H1 (cell line): ENCODE measurements around the gene PTPN22. TPM values are rescaled to one million over a fixed set of nuclear protein-coding genes. Genes with fewer than 3 reads are reported as not detected.

Experiments used
- CTCF ChIA-PET: fragments of 300-600 bp; sonication (Branson Sonifier 250); formaldehyde crosslinking; loops from one replicate; lab custom pipeline; 2021; ENCODE audit not compliant: partially characterized antibody; lab: Charles Lee
- POLR2A ChIA-PET: fragments of 300-600 bp; sonication (Branson Sonifier 250); formaldehyde crosslinking; loops from one replicate; lab custom pipeline; 2021; ENCODE audit warnings: inconsistent platforms; ENCODE audit not compliant: partially characterized antibody; lab: Charles Lee
- DNase-seq, 2 experiments: peaks; one replicate each; pipeline versions ENCODE4 v3.0.0 to v3.0.0-alpha.2; 2010 to 2022; ENCODE audit warnings: low spot score in 2 of 2, low read depth in 1 of 2, mixed read lengths in 1 of 2
- FAIRE-seq: peaks from 2 replicates; lab custom pipeline; 2011; peaks lifted over from hg19 to GRCh38; lab: Jason Lieb, UNC
- H2AFZ ChIP-seq: 2 replicates; pipeline ENCODE4 v1.8.1; 2012; ENCODE audit warnings: low read length, inconsistent platforms
- H2AK5ac ChIP-seq: 2 replicates; pipeline ENCODE4 v1.6.1; 2013; ENCODE audit warnings: low read depth, low read length
- H2BK120ac ChIP-seq: replicated peaks from 2 replicates; pipeline ENCODE3; 2013; ENCODE audit warnings: low read depth, low read length, inconsistent platforms
- H2BK12ac ChIP-seq: 2 replicates; pipeline ENCODE4 v1.6.1; 2013; ENCODE audit warnings: low read depth, low read length
- H2BK15ac ChIP-seq: 2 replicates; pipeline ENCODE4 v1.6.1; 2013; ENCODE audit warnings: low read length
- H2BK20ac ChIP-seq: 2 replicates; pipeline ENCODE4 v1.6.1; 2013; ENCODE audit warnings: low read length
- H2BK5ac ChIP-seq: 2 replicates; pipeline ENCODE4 v1.6.1; 2013; ENCODE audit warnings: low read depth, low read length
- H3K14ac ChIP-seq: 2 replicates; pipeline ENCODE4 v1.6.1; 2013; ENCODE audit warnings: inconsistent platforms; ENCODE audit not compliant: insufficient read length
- H3K18ac ChIP-seq: 2 replicates; pipeline ENCODE4 v1.6.1; 2013; ENCODE audit warnings: low read length; ENCODE audit errors: extremely low read depth
- H3K23ac ChIP-seq: 2 replicates; pipeline ENCODE4 v1.6.1; 2013; ENCODE audit warnings: inconsistent platforms; ENCODE audit not compliant: insufficient read length
- H3K23me2 ChIP-seq: 2 replicates; pipeline ENCODE4 v1.6.1; 2013; ENCODE audit warnings: low read depth, low read length
- H3K27ac ChIP-seq: 2 replicates; pipeline ENCODE4 v1.6.1; 2011; ENCODE audit warnings: low read depth, low read length, inconsistent platforms
- H3K27me3 ChIP-seq, 4 experiments: replicated peaks in 1 of 4; 1 replicate in 1 of 4; 2 replicates in 3 of 4; pipeline versions ENCODE4 v1.6.1 to v1.8.1; 2011 to 2013; ENCODE audit warnings: low read length in 3 of 4, mild to moderate bottlenecking in 3 of 4, inconsistent platforms in 2 of 4, mixed read lengths in 2 of 4, moderate library complexity in 1 of 4; ENCODE audit not compliant: control insufficient read depth in 3 of 4, insufficient read depth in 3 of 4; ENCODE audit errors: extremely low read depth in 1 of 4
- H3K36me3 ChIP-seq, 4 experiments: 2 replicates each; pipeline versions ENCODE4 v1.6.1 to v1.8.1; 2011 to 2013; ENCODE audit warnings: mild to moderate bottlenecking in 4 of 4, low read length in 3 of 4, moderate library complexity in 2 of 4, control low read depth in 1 of 4, inconsistent platforms in 1 of 4; ENCODE audit not compliant: insufficient read depth in 4 of 4, control insufficient read depth in 2 of 4
- H3K4ac ChIP-seq: replicated peaks from 2 replicates; pipeline ENCODE3; 2013; ENCODE audit warnings: low read length, low read depth, mixed read lengths, inconsistent platforms; ENCODE audit not compliant: insufficient read length
- H3K4me1 ChIP-seq, 4 experiments: replicated peaks in 1 of 4; 1 replicate in 1 of 4; 2 replicates in 3 of 4; pipeline versions ENCODE4 v1.6.1 to v1.8.1; 2011 to 2013; ENCODE audit warnings: low read length in 3 of 4, inconsistent platforms in 2 of 4, mixed read lengths in 1 of 4; ENCODE audit not compliant: insufficient read depth in 4 of 4, control insufficient read depth in 3 of 4
- H3K4me2 ChIP-seq, 2 experiments: 2 replicates each; pipeline versions ENCODE4 v1.6.1 to v1.8.1; 2011 to 2013; ENCODE audit warnings: low read depth in 2 of 2, low read length in 2 of 2, control low read depth in 1 of 2, inconsistent platforms in 1 of 2, mild to moderate bottlenecking in 1 of 2; ENCODE audit not compliant: insufficient read depth in 1 of 2
- H3K4me3 ChIP-seq, 4 experiments: fragments of 200-600, 300-600 bp in 1 of 4; sonication (generic), shearing (Covaris generic), sonication (Bioruptor Twin) in 1 of 4; 2 replicates each; pipeline versions ENCODE4 v1.5.1 to v1.8.1; 2011 to 2016; ENCODE audit warnings: low read length in 4 of 4, low read depth in 3 of 4, control low read depth in 2 of 4, inconsistent platforms in 2 of 4, mild to moderate bottlenecking in 2 of 4, mixed read lengths in 1 of 4, moderate library complexity in 1 of 4; ENCODE audit not compliant: insufficient read depth in 2 of 4; ENCODE audit errors: extremely low read depth in 1 of 4
- H3K56ac ChIP-seq: replicated peaks from 2 replicates; pipeline ENCODE3; 2013; ENCODE audit warnings: low read depth, mild to moderate bottlenecking, mixed read lengths, low read length, inconsistent platforms; ENCODE audit not compliant: insufficient read length
- H3K79me1 ChIP-seq: 2 replicates; pipeline ENCODE4 v1.6.1; 2013; ENCODE audit warnings: low read depth, low read length, control low read depth
- H3K79me2 ChIP-seq, 2 experiments: 2 replicates each; pipeline versions ENCODE4 v1.6.1 to v1.8.1; 2012 to 2013; ENCODE audit warnings: low read length in 2 of 2, mild to moderate bottlenecking in 2 of 2, inconsistent platforms in 1 of 2; ENCODE audit not compliant: insufficient read depth in 2 of 2, control insufficient read depth in 1 of 2
- H3K9ac ChIP-seq, 4 experiments: replicated peaks in 1 of 4; 1 replicate in 1 of 4; 2 replicates in 3 of 4; pipeline versions ENCODE4 v1.6.1 to v1.8.1; 2011 to 2013; ENCODE audit warnings: low read depth in 3 of 4, low read length in 3 of 4, control low read depth in 2 of 4, mild to moderate bottlenecking in 2 of 4, moderate library complexity in 2 of 4, inconsistent platforms in 1 of 4; ENCODE audit errors: extremely low read depth in 1 of 4
- H3K9me3 ChIP-seq, 2 experiments: 2 replicates each; pipeline versions ENCODE4 v1.6.1 to v1.8.1; 2012 to 2013; ENCODE audit warnings: mild to moderate bottlenecking in 2 of 2, moderate library complexity in 2 of 2, control low read depth in 1 of 2, inconsistent platforms in 1 of 2, low read depth in 1 of 2, low read length in 1 of 2, mixed read lengths in 1 of 2; ENCODE audit not compliant: insufficient read depth in 2 of 2
- H4K20me1 ChIP-seq, 2 experiments: replicated peaks in 1 of 2; 2 replicates each; pipeline versions ENCODE3 to v1.8.1; 2011 to 2013; ENCODE audit warnings: inconsistent platforms in 2 of 2, low read length in 2 of 2, mild to moderate bottlenecking in 1 of 2; ENCODE audit not compliant: insufficient read depth in 2 of 2, control insufficient read depth in 1 of 2
- H4K5ac ChIP-seq: 2 replicates; pipeline ENCODE4 v1.6.1; 2013; ENCODE audit warnings: low read length, low read depth, mixed read lengths, inconsistent platforms; ENCODE audit not compliant: insufficient read length
- H4K8ac ChIP-seq: 2 replicates; pipeline ENCODE4 v1.8.0; 2013; ENCODE audit warnings: mild to moderate bottlenecking, moderate library complexity, low read length, inconsistent platforms; ENCODE audit not compliant: insufficient read depth; ENCODE audit errors: extremely low read depth
- H4K91ac ChIP-seq: replicated peaks from 2 replicates; pipeline ENCODE3; 2013; ENCODE audit warnings: low read length, mixed read lengths, inconsistent platforms; ENCODE audit not compliant: insufficient read length
- PHF8 ChIP-seq: fragments of 200-600 bp; sonication (generic); conservative IDR thresholded peaks from 2 replicates; pipeline ENCODE4 v1.7.1; 2012; ENCODE audit warnings: low read depth, mild to moderate bottlenecking, inconsistent platforms, low read length, moderate library complexity
- WGBS, 2 experiments: shearing (Covaris generic) in 1 of 2; methylation state at CpG; one replicate each; pipeline versions ENCODE4 v1.1.6 to v1.1.7; 2013 to 2015; ENCODE audit warnings: low lambda C conversion rate in 2 of 2, mixed read lengths in 2 of 2, inconsistent platforms in 1 of 2, low coverage in 1 of 2, missing lambda C conversion rate in 1 of 2; ENCODE audit not compliant: insufficient replicate concordance in 2 of 2, insufficient coverage in 1 of 2, insufficient read length in 1 of 2; ENCODE audit errors: extremely low coverage in 1 of 2, missing lambda C conversion rate in 1 of 2; 5-methylcytosine and 5-hydroxymethylcytosine counted together
- polyA plus RNA-seq, 7 experiments: library from polyadenylated mRNA; depleted of rRNA in 3 of 7; stranded (reverse) in 5 of 7; unstranded in 2 of 7; fragments of >200 nt in 5 of 7; fragments of 200-250 nt in 2 of 7; gene quantifications; 1 replicate in 5 of 7; 2 replicates in 1 of 7; 4 replicates in 1 of 7; pipeline versions ENCODE4 v1.2.1 to v1.2.3, GENCODE V29; 2011 to 2013; ENCODE audit warnings: missing spikeins in 2 of 7, mixed read lengths in 2 of 7
- total RNA-seq: library from RNA; stranded (reverse); fragmentation: NEBNext Ultra II Directional; extraction: Animal tissue kit (Norgen Biotek cat#: 25700); gene quantifications from 2 replicates; pipeline ENCODE4 v1.2.1, GENCODE V29; 2021

The PTPN22 gene
- total and polyA plus RNA-seq, 2 of the 8 experiments (the other 6 are each of a cell fraction or from before 2014, with no cell fraction given): not detected

GRCh38 chr1:113830039-113830438 lies 41.5 kb downstream of the PTPN22 start:
- Histone ChIP-seq H3K4me1 (no peaks in the 10 kb centered on the region), H3K4ac (no peak overlapping the region), H3K36me3 (no peaks in the 10 kb centered on the region), H4K8ac (no peak overlapping the region), H2BK12ac (no peak overlapping the region), H3K14ac (no peak overlapping the region), H3K23me2 (no peaks in the 10 kb centered on the region; the same call in 1 of the 2 replicates), H3K4me3 (no peak overlapping the region), H2BK20ac (no peak overlapping the region), H2BK5ac (no peak overlapping the region), H3K18ac (no peak overlapping the region), H3K27ac (no peak overlapping the region), H3K4me2 (no peak overlapping the region), H2AFZ (no peak overlapping the region), H3K23ac (no peak overlapping the region), H2AK5ac (no peak overlapping the region), H3K9ac (no peak overlapping the region), H2BK120ac (no peak overlapping the region), H2BK15ac (no peak overlapping the region), H4K91ac (no peak overlapping the region), H4K5ac (no peak overlapping the region), H3K79me1 (no peaks in the 10 kb centered on the region), H3K56ac (no peak overlapping the region), H4K20me1 (no peaks in the 10 kb centered on the region), H3K27me3 (no peaks in the 10 kb centered on the region), H3K79me2 (no peaks in the 10 kb centered on the region), H3K9me3 (no peaks in the 10 kb centered on the region)
- no peak for FAIRE-seq
- TF ChIP-seq PHF8: no peak
- WGBS, 2 experiments: 89% methylated on average over 3 of the region's 3 CpGs; no CpG with 5 or more reads in 1 of the 2 experiments
- CTCF ChIA-PET: no interaction called here
- DNase-seq: no peak
- POLR2A ChIA-PET: no interaction called here
